GM18870 (cell line): ENCODE measurements around the gene ZNF836.

ENCODE experiments used
- ATAC-seq: cut with Tn5 transposase; IDR thresholded peaks from one replicate; pipeline ENCODE4 v1.9.1; 2021; ENCODE audit warnings: moderate library complexity; ENCODE audit not compliant: unreplicated experiment

Gene ZNF836

GRCh38 chr19:52188822-52189734, 17.7 kb upstream of the ZNF836 start:
- peak; percentile 1 for ATAC-seq

GRCh38 chr19:52187407-52187806, 16.0 kb upstream of the ZNF836 start:
- no peak for ATAC-seq

- no peak for ATAC-seq
These were observed 5.2 kb upstream of the ZNF836 start for GRCh38 chr19:52176574-52176973.

- ATAC-seq = no peak
These were observed 926 bp upstream of the ZNF836 start for GRCh38 chr19:52172347-52172746.

- no peak for ATAC-seq
These were observed 529 bp downstream of the ZNF836 start for GRCh38 chr19:52170863-52171320.

GRCh38 chr19:52170304-52170703, 1.1 kb downstream of the ZNF836 start:
- ATAC-seq = no peak

GRCh38 chr19:52155596-52156359, 15.6 kb downstream of the ZNF836 start:
- ATAC-seq = no peak

- ATAC-seq = no peak
These were observed 23.2 kb downstream of the ZNF836 start for GRCh38 chr19:52148256-52148655.

GRCh38 chr19:52142001-52142595, 29.3 kb downstream of the ZNF836 start:
- no peak for ATAC-seq

- no peak for ATAC-seq
These were observed 30.2 kb downstream of the ZNF836 start for GRCh38 chr19:52141203-52141602.

GRCh38 chr19:52140032-52140710, 31.2 kb downstream of the ZNF836 start:
- no peak for ATAC-seq

- peak; percentile 59 for ATAC-seq
These were observed 32.0 kb downstream of the ZNF836 start, which contains the start of gene ZNF616 for GRCh38 chr19:52139252-52140031. TSS of gene ZNF616 (minus strand) at chr19:52139938. CDS start at chr19:52130512, 9,426 bp downstream.

GRCh38 chr19:52138983-52139251, 32.5 kb downstream of the ZNF836 start:
- ATAC-seq = no peak

- no peak for ATAC-seq
These were observed 33.0 kb downstream of the ZNF836 start for GRCh38 chr19:52138278-52138982.

GRCh38 chr19:52120286-52120685, 51.1 kb downstream of the ZNF836 start:
- ATAC-seq = no peak

- ATAC-seq = no peak
These were observed 55.8 kb downstream of the ZNF836 start for GRCh38 chr19:52115526-52116053.

GRCh38 chr19:52114691-52115090, 56.7 kb downstream of the ZNF836 start:
- ATAC-seq = no peak

- no peak for ATAC-seq
These were observed 58.8 kb downstream of the ZNF836 start for GRCh38 chr19:52112624-52113023.

GRCh38 chr19:52110780-52111179, 60.6 kb downstream of the ZNF836 start:
- ATAC-seq = no peak
